Activated T-cell treated with anti-CD3 and anti-CD28 coated beads for 1 hour (primary cell): Measurements from ENCODE around the gene DRP2.
A peak's percentile ranks its signal among the peaks of the same experiment; 100 is the strongest.
"Not testable (repeated sequence)": the region's sequence is repeated elsewhere in the genome, so short reads cannot be mapped to it uniquely, and the experiment has no call there.

Experiments
- DNase-seq: peaks from one replicate; pipeline ENCODE4 v3.0.0-alpha.2; 2020; ENCODE audit warnings: low read depth

The DRP2 gene

DNA sequence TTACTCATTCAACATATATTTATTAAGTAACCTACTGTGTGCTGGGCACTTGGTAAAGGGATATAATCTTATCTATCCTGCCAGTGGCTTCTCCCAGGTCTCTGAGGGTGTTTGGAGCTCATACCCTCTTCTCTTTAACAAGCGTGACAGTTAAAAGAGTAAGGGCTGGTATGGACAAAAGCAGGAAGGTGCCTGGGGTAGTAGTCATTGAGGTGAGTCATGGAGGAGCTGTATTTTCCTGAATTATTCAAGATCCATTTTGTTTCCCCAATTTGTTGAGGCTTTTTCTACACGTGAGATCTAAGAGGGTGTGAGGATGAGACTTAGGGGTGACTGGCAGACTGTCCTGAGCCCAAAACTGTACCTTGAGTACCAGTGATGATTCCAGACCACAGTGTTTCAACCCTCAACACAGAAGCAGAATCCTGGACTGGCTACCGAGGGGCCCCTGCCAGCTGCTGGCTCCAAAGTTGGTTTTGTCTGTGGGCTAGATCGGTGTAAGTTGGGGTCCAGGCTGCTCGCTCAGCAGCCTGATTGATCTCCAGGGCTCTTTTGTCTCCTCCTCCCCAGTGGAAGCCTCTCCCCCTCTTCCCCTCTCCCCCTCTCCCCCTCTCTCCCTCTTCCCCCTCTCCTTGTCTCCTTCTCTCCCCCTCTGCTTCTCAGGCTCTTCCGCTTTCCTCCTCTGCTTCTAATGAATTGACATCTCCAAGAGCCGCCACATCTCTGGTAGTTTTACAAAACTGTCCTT lies at the start of gene DRP2:
Gene DRP2 (plus strand): TSS at position 671 of the 748 bp plus-strand sequence. CDS start 11,862 bp downstream, outside the sequence.
- no peak for DNase-seq

- DNase-seq = no peak
Observed at GRCh38 chrX:101171883-101172400, 47.6 kb upstream of the DRP2 start.

DNA sequence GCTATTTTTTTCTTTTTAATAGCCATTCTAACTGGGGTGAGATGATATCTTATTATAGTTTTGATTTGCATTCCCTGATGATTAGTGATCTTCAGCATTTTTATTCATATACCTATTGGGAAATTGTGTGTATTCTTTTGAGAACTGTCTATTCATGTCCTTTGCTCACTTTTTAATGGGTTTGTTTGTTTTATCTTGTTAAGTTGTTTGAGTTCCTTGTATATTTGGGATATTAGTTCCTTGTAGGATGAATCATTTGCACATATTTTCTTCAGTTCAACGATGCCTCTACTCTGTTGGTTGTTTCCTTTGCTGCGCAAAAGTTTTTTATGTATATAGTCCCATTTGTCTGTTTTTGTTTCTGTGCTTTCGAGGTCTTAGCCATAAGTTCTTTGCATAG lies 43.1 kb upstream of the DRP2 start:
- no peak for DNase-seq

DNA sequence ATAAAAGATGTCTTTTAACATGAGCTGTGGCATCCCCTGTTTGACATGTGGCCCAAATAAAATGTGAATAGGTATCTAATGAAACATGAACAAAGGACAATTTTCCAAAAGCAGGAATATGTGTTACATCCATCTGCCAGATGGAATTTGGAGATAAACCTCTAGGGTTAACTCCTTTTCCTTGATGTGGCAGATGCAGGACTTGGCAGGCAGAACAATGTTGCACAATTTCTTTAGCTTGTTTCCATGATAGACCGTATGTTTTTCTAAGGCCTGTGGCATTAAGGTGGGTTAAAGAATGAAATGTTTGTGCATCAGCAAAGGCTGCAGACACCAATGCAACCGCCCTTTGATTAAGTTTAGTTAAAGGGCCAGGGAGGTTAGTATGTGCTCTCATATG lies 34.7 kb upstream of the DRP2 start:
- DNase-seq = not testable (repeated sequence)

DNA sequence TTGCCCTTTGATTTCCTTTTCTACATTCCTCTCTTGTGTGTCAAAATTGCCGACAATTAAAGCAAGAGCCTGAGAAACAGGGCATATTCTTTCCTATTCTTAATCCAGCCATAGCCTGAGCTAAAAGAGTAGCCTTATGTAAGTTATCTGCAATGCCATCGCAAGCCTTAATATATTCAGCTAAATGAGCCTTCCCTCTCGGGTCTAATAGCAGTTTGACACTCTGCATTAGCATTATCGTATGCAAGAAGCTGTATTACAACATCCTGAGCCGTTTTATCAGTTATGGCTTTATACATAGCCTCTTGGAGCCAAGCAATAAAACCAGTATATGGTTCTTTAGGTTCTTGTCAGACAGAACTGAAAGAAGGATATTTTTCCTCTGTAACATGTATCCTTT lies 31.6 kb upstream of the DRP2 start:
- DNase-seq = not testable (repeated sequence)

DNA sequence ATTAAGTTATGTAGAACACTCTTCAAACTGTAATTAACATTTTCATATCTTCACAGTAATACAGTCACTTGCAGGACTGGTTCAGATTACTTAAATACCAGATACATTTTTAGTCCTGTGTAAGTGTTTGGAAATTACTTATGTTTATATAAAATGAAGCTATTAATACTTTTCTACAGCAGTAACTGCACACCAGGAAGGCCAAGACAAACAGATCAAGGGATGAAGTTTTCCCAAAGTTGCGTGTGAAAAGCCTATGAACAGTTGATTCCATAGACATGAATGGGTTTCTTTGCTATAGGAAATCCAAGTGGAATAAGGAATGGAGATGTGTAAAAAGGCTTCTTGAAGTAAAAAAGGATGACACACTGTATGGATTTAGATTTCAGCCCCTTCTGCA lies 28.9 kb upstream of the DRP2 start:
- no peak for DNase-seq

- DNase-seq = no peak
Observed at GRCh38 chrX:101191217-101191750, 28.3 kb upstream of the DRP2 start.

DNA sequence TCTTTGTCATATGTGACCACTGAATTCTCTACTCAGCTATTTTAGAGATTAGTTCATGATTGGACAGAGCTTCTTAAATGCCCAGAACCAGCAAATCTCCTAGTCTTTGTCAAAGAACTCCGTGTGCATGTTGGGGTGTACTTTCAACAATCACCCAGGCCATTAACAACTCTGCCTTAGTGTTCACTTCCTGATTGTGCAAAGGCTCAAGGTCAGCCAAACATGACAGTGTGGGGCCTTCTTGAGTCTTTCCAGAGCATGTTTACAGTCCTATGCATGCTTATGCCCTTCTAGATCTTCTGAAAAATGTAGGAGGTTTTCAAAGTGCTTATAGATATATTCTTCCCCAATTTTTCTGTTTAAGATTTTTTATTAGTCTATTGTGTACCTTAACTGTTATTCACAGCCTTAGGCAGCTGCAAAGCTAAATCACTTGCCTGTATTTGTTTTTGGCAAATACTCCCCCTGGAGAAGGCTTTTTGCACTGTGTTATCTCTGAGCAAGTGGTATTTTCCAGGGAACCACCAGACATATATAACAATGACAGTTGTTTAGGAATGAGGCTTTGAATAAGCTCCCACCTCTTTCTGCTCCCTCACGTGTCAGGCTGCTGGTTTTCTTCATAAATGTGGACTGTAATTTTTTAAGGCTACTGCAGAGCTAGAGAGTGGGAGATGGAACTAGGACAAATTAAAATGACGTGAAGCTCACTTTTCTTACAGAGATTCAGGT lies 24.0 kb upstream of the DRP2 start:
- DNase-seq = no peak

- no peak for DNase-seq
Observed at GRCh38 chrX:101203761-101204351, 15.7 kb upstream of the DRP2 start.

DNA sequence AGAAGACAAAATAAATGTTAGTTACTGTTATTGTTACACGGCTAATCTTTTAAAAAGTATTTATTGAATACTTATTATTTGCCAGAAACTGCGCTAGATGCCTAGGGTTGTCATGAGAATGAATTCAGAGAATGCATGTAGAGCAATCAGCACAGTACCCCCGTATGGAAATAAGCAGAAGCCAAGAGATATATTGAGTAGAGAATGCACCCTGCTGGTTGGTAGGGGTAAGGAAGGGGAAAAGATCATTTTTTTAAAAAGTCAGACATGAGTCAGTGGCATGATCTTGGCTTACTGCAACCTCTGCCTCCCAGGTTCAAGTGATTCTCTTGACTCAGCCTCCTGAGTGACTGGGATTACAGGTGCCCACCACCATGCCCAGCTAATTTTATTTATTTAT lies 13.1 kb upstream of the DRP2 start:
- DNase-seq = no peak

- no peak for DNase-seq
Observed at GRCh38 chrX:101208152-101208905, 11.3 kb upstream of the DRP2 start.

DNA sequence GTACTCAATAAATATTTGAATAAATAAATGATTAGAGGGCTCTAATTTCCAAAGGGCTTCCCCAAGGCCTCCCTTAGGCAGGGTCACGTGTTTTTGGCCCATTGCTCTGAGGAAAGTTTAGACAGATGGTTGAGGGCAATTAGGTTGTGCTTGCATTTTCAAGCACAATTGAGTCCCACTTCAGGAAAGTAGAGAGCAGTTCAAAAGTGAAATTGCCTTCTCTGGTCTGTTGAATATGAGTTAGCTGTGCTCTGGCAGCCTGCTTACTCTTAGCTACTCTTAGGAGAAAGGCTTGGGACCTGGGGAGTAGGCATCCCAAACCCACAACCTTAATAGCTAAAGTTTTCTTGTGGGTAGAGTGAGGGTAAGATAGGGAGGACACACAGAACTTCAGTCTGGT lies 9.0 kb upstream of the DRP2 start:
- no peak for DNase-seq

GRCh38 chrX:101217689-101218088 lies 1.9 kb upstream of the DRP2 start:
- DNase-seq = no peak

GRCh38 chrX:101219864-101220346 lies 319 bp downstream of the DRP2 start:
- peak; percentile 1 for DNase-seq

- DNase-seq = peak; percentile 1
Observed at GRCh38 chrX:101220662-101221260, 1.2 kb downstream of the DRP2 start.

DNA sequence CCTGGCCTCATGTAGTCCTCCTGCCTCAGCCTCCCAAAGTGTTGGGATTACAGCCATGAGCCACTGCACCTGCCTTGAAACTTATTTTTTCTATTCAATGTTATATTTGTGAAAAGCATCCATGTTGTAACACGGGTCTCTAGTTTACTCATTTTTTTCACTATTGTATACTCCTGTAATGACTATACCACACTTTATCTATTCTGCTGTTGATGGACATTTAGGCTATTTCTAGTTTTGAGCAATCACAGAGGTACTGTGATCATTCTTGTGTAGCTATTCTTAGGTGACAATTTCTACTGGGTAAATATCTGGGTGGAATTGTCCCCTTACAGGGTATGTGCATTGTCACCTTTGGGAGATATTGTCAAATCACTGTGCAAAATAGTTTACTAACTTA lies 3.6 kb downstream of the DRP2 start:
- no peak for DNase-seq

- DNase-seq = no peak
Observed at GRCh38 chrX:101229170-101229569, 9.6 kb downstream of the DRP2 start.

DNA sequence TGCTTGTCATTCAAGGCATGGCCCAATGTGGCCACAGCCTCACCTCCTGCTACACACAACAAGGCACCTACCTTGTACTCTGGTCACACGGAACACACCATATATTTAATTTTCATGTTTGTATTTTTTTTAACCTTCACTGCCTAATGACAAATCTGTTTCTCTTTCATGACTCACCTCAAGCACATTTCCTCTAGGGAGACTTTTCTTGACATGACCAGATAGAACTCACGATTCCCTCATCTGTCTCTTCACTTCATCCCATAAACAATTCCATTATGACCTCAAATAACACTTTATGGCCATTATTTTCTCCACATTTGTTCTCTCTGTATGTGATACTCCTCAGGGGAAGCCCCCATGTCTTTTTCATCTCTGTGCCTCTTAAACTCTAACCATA lies 11.1 kb downstream of the DRP2 start:
- DNase-seq = no peak

GRCh38 chrX:101231080-101231479 lies 11.5 kb downstream of the DRP2 start:
- DNase-seq = no peak

DNA sequence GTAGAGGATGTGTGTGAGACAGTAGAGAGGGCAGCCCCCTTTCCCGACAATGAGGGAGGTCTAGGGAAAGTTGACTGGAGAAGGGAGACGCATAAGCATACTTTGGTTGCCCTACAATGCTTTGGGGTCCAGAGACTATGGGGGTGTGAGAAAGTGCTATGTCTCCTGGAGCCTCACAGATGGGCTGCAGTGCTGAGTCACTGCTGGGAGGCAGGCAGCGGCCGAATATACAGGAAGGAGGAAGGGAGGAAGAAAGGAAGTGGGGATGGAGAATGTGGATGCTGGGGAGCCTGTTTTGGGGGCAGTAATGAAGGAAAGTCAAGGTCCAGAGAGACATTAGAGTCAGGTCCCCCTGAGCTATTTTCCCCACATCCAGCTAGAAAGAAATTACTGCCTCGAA lies 12.7 kb downstream of the DRP2 start:
- no peak for DNase-seq

DNA sequence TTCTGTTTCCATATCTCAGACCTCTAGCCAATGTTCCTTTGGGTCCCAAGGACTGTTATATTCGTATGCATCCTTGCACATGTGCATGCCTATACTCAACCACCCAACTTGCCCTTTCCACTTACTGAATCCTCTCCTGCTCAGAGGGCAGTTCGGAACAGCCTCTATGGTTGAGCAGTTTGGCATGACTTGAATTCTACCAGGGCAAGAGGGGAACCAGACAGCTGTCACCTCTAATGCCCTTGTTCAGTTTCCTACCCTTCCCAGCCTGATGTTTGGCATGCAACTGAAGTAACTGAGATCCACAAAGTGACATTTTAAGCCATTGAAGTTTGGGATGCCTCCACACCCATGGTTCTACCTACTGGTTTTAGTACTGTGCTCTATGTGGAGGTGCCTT lies 17.5 kb downstream of the DRP2 start:
- no peak for DNase-seq
